Lower leg skin (tissue), 3 donors: ENCODE data around the gene CERK.

Experiments
- POLR2A ChIP-seq, 2 donors: fragments of 450-650 bp; IDR thresholded peaks; one replicate each; pipeline ENCODE4 v1.6.1; 2016 to 2017; ENCODE audit warnings: antibody characterized with exemption in 2 of 2, mild to moderate bottlenecking in 1 of 2, moderate library complexity in 1 of 2
- TF ChIP-seq, protein P1 (sequence below), 3 donors: fragments of 450-650 bp; IDR thresholded peaks; one replicate each; pipeline ENCODE4 v1.5.1; 2016; ENCODE audit warnings: antibody characterized with exemption in 3 of 3, mild to moderate bottlenecking in 3 of 3, moderate library complexity in 2 of 3

DNA sequence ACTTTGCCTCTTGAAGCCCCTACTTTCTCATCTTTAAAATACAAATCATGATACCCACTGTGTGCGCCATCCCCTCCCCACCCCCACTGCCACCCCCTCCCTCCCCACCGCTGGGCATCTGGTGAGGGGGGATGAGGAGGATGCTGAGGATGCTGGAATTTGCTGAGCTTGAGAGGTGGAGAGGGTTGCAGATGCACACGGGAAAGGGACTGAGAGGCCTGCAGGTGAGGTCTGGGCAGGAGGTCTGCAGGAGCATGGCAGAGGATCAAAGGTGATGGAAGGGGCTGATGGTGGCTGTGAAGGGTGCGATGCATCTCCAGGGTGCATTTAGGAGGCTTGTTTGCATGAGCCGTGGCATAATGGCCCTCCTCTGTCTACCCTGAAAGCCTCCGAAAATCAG is 16.8 kb upstream of the CERK start:
- no peak for TF ChIP-seq POLR2A (IDR thresholded peaks at IDR 0.05)
- TF ChIP-seq, protein P1, sequence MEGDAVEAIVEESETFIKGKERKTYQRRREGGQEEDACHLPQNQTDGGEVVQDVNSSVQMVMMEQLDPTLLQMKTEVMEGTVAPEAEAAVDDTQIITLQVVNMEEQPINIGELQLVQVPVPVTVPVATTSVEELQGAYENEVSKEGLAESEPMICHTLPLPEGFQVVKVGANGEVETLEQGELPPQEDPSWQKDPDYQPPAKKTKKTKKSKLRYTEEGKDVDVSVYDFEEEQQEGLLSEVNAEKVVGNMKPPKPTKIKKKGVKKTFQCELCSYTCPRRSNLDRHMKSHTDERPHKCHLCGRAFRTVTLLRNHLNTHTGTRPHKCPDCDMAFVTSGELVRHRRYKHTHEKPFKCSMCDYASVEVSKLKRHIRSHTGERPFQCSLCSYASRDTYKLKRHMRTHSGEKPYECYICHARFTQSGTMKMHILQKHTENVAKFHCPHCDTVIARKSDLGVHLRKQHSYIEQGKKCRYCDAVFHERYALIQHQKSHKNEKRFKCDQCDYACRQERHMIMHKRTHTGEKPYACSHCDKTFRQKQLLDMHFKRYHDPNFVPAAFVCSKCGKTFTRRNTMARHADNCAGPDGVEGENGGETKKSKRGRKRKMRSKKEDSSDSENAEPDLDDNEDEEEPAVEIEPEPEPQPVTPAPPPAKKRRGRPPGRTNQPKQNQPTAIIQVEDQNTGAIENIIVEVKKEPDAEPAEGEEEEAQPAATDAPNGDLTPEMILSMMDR (IDR thresholded peaks at IDR 0.05), result no peak
